A549 treated with ZK216348 at 1 μM for 4 hours (cell line): Measurements from ENCODE around the gene SDF2. TPM values are rescaled to one million over a fixed set of nuclear protein-coding genes. Genes with fewer than 3 reads are reported as not detected.

Experiments used
- total RNA-seq: library from RNA; stranded (reverse); fragments of 200-300 nt; extraction: Qiagen RNA extraction; gene quantifications from 5 replicates; pipeline ENCODE4 v1.2.3, GENCODE V29; 2022; ENCODE audit warnings: low read depth

The SDF2 gene
- 67.9 to 89.2 TPM (median 82.9 TPM) in 5 replicates for total RNA-seq

GRCh38 chr17:28661635-28662526 lies at the start of gene SDF2, which contains the start of gene SUPT6H:
Gene SDF2 (minus strand): TSS chr17:28661906. CDS start chr17:28661876, 30 bp downstream.
Gene SUPT6H (plus strand): TSS chr17:28662205. CDS start chr17:28673402, 11,197 bp downstream.

DNA sequence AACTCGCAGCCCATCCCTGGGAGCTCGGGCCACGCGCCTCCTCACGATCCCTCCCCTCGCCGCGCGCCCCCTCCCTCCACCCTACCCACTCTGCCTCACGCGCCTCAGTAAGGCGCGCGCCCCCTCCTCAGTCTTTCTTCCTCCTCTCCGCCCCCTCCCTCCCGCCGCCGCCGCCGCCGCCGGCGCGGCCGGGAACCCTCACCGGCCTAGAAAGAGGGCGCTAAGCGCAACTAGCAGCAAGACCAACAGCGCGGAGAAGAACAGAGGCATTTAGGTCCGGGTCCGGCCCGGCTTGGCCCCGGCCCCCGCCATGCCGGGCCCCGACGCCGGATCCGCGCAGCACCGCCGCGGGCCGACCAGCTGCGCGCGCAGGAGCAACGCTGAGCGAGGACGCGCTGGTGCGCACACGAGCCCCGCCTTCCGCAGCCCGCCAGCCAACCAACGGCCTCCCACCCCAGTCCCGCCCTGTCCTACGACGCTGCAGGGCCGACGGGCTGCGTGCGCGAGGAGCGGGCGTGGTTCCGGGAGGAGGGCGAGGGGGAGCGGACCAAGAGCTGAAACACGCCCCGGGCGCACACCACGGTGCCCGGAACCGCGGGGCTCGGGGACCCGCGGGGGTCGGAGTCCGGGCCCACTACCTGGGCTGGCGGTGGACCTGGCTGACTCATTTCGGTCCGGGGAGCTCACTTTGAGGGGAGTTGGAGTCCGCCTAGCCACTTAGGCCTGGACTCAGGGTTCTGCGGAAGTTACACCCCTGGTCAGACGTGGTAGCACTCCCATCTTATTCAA lies 16.7 kb downstream of the SDF2 start, which contains the start of gene BLTP2:
TSS of gene BLTP2 (minus strand) at position 372 of the 789 bp plus-strand sequence. CDS start at position 270, 102 bp downstream.

DNA sequence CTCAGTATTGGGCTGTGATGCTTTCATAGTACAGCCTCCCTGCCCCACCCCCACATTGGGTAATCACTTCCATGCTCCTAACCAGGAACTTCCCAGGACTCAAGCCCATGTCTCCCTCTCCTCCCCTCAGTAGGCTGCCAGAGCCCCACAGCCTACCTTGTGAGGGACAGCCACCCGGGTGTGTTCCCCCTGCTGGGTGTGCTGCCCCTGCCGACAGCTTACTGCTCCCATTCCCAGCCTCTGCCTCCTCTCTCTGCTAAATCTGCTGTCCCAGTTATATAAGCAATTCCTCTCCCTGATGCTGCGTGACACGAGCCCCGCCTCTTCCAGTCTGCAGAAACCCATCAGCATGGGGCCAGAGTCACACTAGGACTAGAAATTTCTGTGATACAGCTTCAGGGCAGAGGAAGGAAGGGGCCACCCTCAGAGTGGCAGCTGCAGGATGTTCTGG lies 47.8 kb downstream of the SDF2 start, which contains the start of gene RSKR:
TSS of gene RSKR (minus strand) at position 255 of the 451 bp plus-strand sequence. CDS start at position 231, 24 bp downstream.

GRCh38 chr17:28598799-28599310 lies 62.9 kb downstream of the SDF2 start, which contains the start of gene SPAG5:
Gene SPAG5 (minus strand): TSS chr17:28599025. CDS start chr17:28598946, 79 bp downstream.

Other genes with a start within 250 kb of the SDF2 start
- gene SLC13A2, start 188.3 kb downstream of the SDF2 start, total RNA-seq = 0.08 to 0.20 TPM (median 0.16 TPM) in 5 replicates
- gene FOXN1, start 155.6 kb downstream of the SDF2 start, total RNA-seq = 0.05 to 0.07 TPM in 2 of 5 replicates, not detected in the others
- gene UNC119, start 109.3 kb downstream of the SDF2 start, total RNA-seq = 21.0 to 36.1 TPM (median 33.5 TPM) in 5 replicates
- gene PIGS, start 90.4 kb downstream of the SDF2 start, total RNA-seq = 53.5 to 67.3 TPM (median 60.9 TPM) in 5 replicates
- 2.0 to 3.2 TPM (median 2.1 TPM) in 5 replicates for gene ALDOC, start 85.0 kb downstream of the SDF2 start, total RNA-seq
- gene SPAG5, start 62.9 kb downstream of the SDF2 start, total RNA-seq = 76.7 to 85.2 TPM (median 79.1 TPM) in 5 replicates
- gene RSKR, start 47.7 kb downstream of the SDF2 start, total RNA-seq = 2.9 to 5.4 TPM (median 4.7 TPM) in 5 replicates
- gene BLTP2, start 16.7 kb downstream of the SDF2 start, total RNA-seq = 61.0 to 66.2 TPM (median 61.5 TPM) in 5 replicates
- 60.7 to 79.0 TPM (median 77.6 TPM) in 5 replicates for gene SUPT6H, start 299 bp upstream of the SDF2 start, total RNA-seq
- gene PROCA1, start 50.0 kb upstream of the SDF2 start, total RNA-seq = 1.1 to 1.8 TPM (median 1.4 TPM) in 5 replicates
- 209 to 253 TPM (median 243 TPM) in 5 replicates for gene RAB34, start 56.0 kb upstream of the SDF2 start, total RNA-seq
- gene RPL23A, start 58.1 kb upstream of the SDF2 start, total RNA-seq = 1,899 to 3,039 TPM (median 2,180 TPM) in 5 replicates
- gene TLCD1, start 64.3 kb upstream of the SDF2 start, total RNA-seq = 31.0 to 54.2 TPM (median 46.9 TPM) in 5 replicates
- gene NEK8, start 66.9 kb upstream of the SDF2 start, total RNA-seq = 2.2 to 5.0 TPM (median 4.8 TPM) in 5 replicates
- gene TRAF4, start 82.1 kb upstream of the SDF2 start, total RNA-seq = 41.3 to 86.1 TPM (median 77.9 TPM) in 5 replicates
- 26.8 to 41.1 TPM (median 35.3 TPM) in 5 replicates for gene FAM222B, start 180.9 kb upstream of the SDF2 start, total RNA-seq
- 65.8 to 89.5 TPM (median 86.6 TPM) in 5 replicates for gene ERAL1, start 193.1 kb upstream of the SDF2 start, total RNA-seq
- 68.0 to 96.9 TPM (median 85.9 TPM) in 5 replicates for gene FLOT2, start 235.8 kb upstream of the SDF2 start, total RNA-seq
- 3.9 to 6.9 TPM (median 6.5 TPM) in 5 replicates for gene DHRS13, start 241.2 kb upstream of the SDF2 start, total RNA-seq